ENCODE data around the gene TXNDC15. TPM values are rescaled to one million over a fixed set of nuclear protein-coding genes. Genes with fewer than 3 reads are reported as not detected.
"Not testable (repeated sequence)": the region's sequence is repeated elsewhere in the genome, so short reads cannot be mapped to it uniquely, and the experiment has no call there.

Gene TXNDC15
- total RNA-seq, 4 donors from 2014 or later: 20.2 to 43.9 (median 35.2) TPM

DNA sequence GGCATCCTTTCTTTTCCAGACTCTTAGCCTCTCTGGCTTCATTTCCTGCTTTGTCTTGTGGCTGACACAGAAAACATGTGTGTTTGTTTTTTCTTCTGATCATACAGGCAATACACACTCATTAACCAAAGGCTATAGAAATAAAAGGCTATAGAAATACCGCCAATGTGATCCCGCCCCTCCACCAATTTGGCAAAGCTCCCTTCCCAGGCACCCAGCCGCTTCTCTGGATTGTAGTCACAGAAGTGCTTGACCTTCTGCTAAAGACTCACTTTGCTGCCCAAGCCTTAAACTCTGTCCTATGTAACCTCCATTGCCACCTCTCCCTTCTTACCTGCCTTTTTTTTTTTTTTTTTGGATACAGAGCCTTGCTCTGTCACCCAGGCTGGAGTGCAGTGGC, 5.3 kb downstream of the TXNDC15 start:
- 71 to 82% methylated on average over 3 of the region's 3 CpGs for WGBS, 2 donors
- H3K4me3 ChIP-seq: no peak overlapping the region
- H3K4me1 ChIP-seq: peaks cover 8 to 33% (median 11%) of the 10 kb centered on the region in 3 donors
- no peaks in the 10 kb centered on the region for H3K36me3 ChIP-seq
- H3K9me3 ChIP-seq: no peaks in the 10 kb centered on the region
- intact Hi-C loops (cut with DNase I): no loop called here
- no peak for DNase-seq
- no peak overlapping the region for H3K27ac ChIP-seq
- TF ChIP-seq POLR2A (IDR thresholded peaks at IDR 0.05) (no peak), CTCF (IDR thresholded peaks at IDR 0.05) (no peak)
- H3K27me3 ChIP-seq: no peaks in the 10 kb centered on the region

DNA sequence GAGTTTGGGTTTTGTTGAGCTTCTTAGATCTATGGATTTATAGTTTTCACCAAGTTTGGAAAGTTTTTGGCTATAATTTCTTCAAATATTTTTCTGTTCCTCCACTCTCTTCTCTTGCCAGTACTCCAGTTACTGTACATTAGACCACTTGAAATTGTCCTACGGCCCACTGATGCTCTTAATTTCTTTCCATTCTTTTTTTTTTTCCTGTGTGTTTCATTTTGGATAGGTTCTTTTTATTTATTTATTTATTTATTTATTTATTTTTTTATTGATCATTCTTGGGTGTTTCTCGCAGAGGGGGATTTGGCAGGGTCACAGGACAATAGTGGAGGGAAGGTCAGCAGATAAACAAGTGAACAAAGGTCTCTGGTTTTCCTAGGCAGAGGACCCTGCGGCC, 6.8 kb downstream of the TXNDC15 start:
- H3K27ac ChIP-seq; H3K4me3 ChIP-seq; H3K9me3 ChIP-seq; intact Hi-C loops (cut with DNase I); DNase-seq; H3K27me3 ChIP-seq; H3K36me3 ChIP-seq: not testable (repeated sequence)
- WGBS, 2 donors: 80 to 91% methylated on average over 1 of the region's 3 CpGs
- peaks cover under 1 to 19% (median under 1%) of the 10 kb centered on the region in 3 donors for H3K4me1 ChIP-seq

GRCh38 chr5:134881711-134882110, 7.5 kb downstream of the TXNDC15 start:
- H3K4me1 ChIP-seq: peaks cover 0 to 12% (median 0%) of the 10 kb centered on the region in 3 donors
- H3K27me3 ChIP-seq; H3K36me3 ChIP-seq; intact Hi-C loops (cut with DNase I); H3K4me3 ChIP-seq; H3K27ac ChIP-seq; DNase-seq; H3K9me3 ChIP-seq: not testable (repeated sequence)
- no CpG with 5 or more reads among the region's 30 CpGs for WGBS, 2 donors

DNA sequence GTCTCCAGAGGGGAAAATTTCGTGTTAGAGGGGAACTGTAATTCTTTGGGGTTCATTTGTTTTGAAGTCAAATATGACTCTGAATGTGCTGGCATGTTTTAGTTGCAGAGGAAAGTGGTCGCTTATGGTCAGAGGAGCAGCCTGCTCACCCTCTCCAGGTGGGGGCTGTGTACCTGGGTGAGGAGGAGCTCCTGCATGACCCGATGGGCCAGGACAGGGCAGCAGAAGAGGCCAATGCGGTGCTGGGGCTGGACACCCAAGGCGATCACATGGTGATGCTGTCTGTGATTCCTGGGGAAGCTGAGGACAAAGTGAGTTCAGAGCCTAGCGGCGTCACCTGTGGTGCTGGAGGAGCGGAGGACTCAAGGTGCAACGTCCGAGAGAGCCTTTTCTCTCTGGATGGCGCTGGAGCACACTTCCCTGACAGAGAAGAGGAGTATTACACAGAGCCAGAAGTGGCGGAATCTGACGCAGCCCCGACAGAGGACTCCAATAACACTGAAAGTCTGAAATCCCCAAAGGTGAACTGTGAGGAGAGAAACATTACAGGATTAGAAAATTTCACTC, 13.5 kb downstream of the TXNDC15 start:
- no peaks in the 10 kb centered on the region for H3K9me3 ChIP-seq
- 86 to 92% methylated on average over 11 to 14 of the region's 14 CpGs for WGBS, 2 donors
- no peak for DNase-seq
- TF ChIP-seq POLR2A (IDR thresholded peaks at IDR 0.05) (no peak), CTCF (IDR thresholded peaks at IDR 0.05) (no peak)
- peaks cover 0 to 46% (median 0%) of the 10 kb centered on the region in 3 donors for H3K36me3 ChIP-seq
- H3K27me3 ChIP-seq: no peaks in the 10 kb centered on the region
- intact Hi-C loops (cut with DNase I): no loop called here
- no peak overlapping the region for H3K27ac ChIP-seq
- no peak overlapping the region for H3K4me3 ChIP-seq
- no peaks in the 10 kb centered on the region for H3K4me1 ChIP-seq

DNA sequence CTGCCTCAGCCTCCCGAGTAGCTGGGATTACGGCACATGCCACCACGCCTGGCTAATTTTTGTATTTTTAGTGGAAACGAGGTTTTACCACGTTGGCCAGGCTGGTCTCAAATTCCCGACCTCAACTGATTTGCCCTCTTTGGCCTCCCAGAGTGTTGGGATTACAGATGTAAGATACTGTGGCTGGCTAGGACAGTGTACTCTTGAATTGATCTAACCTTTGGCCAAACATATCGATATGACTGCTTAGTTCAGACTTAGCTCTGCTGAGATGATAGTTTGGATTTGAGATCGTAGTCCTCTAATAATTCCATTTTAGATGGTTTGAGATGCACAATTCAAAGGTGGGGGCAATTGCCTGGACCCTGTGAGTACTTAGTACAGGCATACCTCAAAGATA, 15.2 kb downstream of the TXNDC15 start:
- 93 to 97% methylated on average over 8 of the region's 8 CpGs for whole genome bisulfite sequencing, 2 donors
- TF ChIP-seq CTCF (IDR thresholded peaks at IDR 0.05) (no peak), POLR2A (IDR thresholded peaks at IDR 0.05) (no peak)
- Histone ChIP-seq H3K27me3 (no peaks in the 10 kb centered on the region), H3K4me3 (no peak overlapping the region), H3K27ac (no peak overlapping the region), H3K36me3 (peaks cover 0 to 59% (median 0%) of the 10 kb centered on the region in 3 donors), H3K4me1 (no peaks in the 10 kb centered on the region), H3K9me3 (no peaks in the 10 kb centered on the region)
- intact Hi-C loops (cut with DNase I): no loop called here
- no peak for DNase-seq

- intact Hi-C loops (cut with DNase I): no loop called here
- no peaks in the 10 kb centered on the region for H3K4me1 ChIP-seq
- no peaks in the 10 kb centered on the region for H3K9me3 ChIP-seq
- peaks cover 0 to 80% (median 0%) of the 10 kb centered on the region in 3 donors for H3K36me3 ChIP-seq
- H3K4me3 ChIP-seq: no peak overlapping the region
- WGBS, 2 donors: 100% methylated on average over 1 of the region's 1 CpG
- no peaks in the 10 kb centered on the region for H3K27me3 ChIP-seq
- H3K27ac ChIP-seq: no peak overlapping the region
- DNase-seq: no peak
- TF ChIP-seq CTCF (IDR thresholded peaks at IDR 0.05): no peak
- no peak for TF ChIP-seq POLR2A (IDR thresholded peaks at IDR 0.05)
Measured at GRCh38 chr5:134891473-134891872, 17.3 kb downstream of the TXNDC15 start.

Measured in esophagus squamous epithelium (tissue), 5 donors.